Measurements from ENCODE around the gene SLC25A1. TPM values are rescaled to one million over a fixed set of nuclear protein-coding genes. Genes with fewer than 3 reads are reported as not detected.

The SLC25A1 gene
- total RNA-seq, 4 donors from 2014 or later, result 60.1 to 83.2 (median 71.1) TPM

GRCh38 chr22:19128946-19129727 is 49.4 kb downstream of the SLC25A1 start:
- TF ChIP-seq CTCF (IDR thresholded peaks at IDR 0.05) (no peak), POLR2A (IDR thresholded peaks at IDR 0.05) (no peak)
- no peak overlapping the region for H3K4me3 ChIP-seq (ENCODE audit: low read depth, poor library complexity, severe bottlenecking)
- no peak for DNase-seq (ENCODE audit: low spot score in 2 of 2)
- intact Hi-C loops (cut with DNase I; ENCODE audit: low total_unique reads), result no loop called here
- WGBS, 2 donors, result 59 to 78% methylated on average over 7 of the region's 7 CpGs

GRCh38 chr22:19128009-19128401 is 50.5 kb downstream of the SLC25A1 start:
- intact Hi-C loops (cut with DNase I; ENCODE audit: low total_unique reads), result no loop called here
- TF ChIP-seq CTCF (IDR thresholded peaks at IDR 0.05), result no peak
- TF ChIP-seq POLR2A (IDR thresholded peaks at IDR 0.05), result no peak
- no peak for DNase-seq (ENCODE audit: low spot score in 2 of 2)
- no peak overlapping the region for H3K4me3 ChIP-seq (ENCODE audit: low read depth, poor library complexity, severe bottlenecking)
- 71 to 83% methylated on average over 7 of the region's 7 CpGs for WGBS, 2 donors

GRCh38 chr22:19127329-19128008 is 51.1 kb downstream of the SLC25A1 start:
- H3K4me3 ChIP-seq (ENCODE audit: low read depth, poor library complexity, severe bottlenecking), result no peak overlapping the region
- no peak for DNase-seq (ENCODE audit: low spot score in 2 of 2)
- TF ChIP-seq CTCF (IDR thresholded peaks at IDR 0.05), result no peak
- TF ChIP-seq POLR2A (IDR thresholded peaks at IDR 0.05), result no peak
- WGBS, 2 donors, result 67 to 74% methylated on average over 15 to 16 of the region's 16 CpGs
- intact Hi-C loops (cut with DNase I; ENCODE audit: low total_unique reads), result no loop called here

GRCh38 chr22:19126309-19127273 is 51.9 kb downstream of the SLC25A1 start:
- 87 to 89% methylated on average over 15 to 19 of the region's 19 CpGs for WGBS, 2 donors
- no peak overlapping the region for H3K4me3 ChIP-seq (ENCODE audit: low read depth, poor library complexity, severe bottlenecking)
- intact Hi-C loops (cut with DNase I; ENCODE audit: low total_unique reads), result no loop called here
- no peak for TF ChIP-seq CTCF (IDR thresholded peaks at IDR 0.05)
- TF ChIP-seq POLR2A (IDR thresholded peaks at IDR 0.05), result no peak
- DNase-seq (ENCODE audit: low spot score in 2 of 2), result no peak

Other genes starting within 250 kb of the SLC25A1 start
- 100 to 1,000 TPM in 1 of 4 donors, 10 to 100 TPM in 3; 22.6 to 109 (median 37.2) TPM for gene PRODH, start 242.4 kb downstream of the SLC25A1 start, total RNA-seq
- 100 to 1,000 TPM in 3 of 4 donors, 10 to 100 TPM in 1; 88.7 to 142 (median 141) TPM for gene DGCR2, start 56.3 kb downstream of the SLC25A1 start, total RNA-seq
- gene TSSK2, start 47.4 kb downstream of the SLC25A1 start, total RNA-seq, result not detected
- gene ESS2, start 34.1 kb downstream of the SLC25A1 start, total RNA-seq, result 10 to 100 TPM; 23.1 to 36.0 (median 25.9) TPM
- 1 to 10 TPM in 1 of 4 donors, under 1 TPM in 1, not detected in 2; 0.42 to 2.6 TPM for gene GSC2, start 28.4 kb downstream of the SLC25A1 start, total RNA-seq
- gene CLTCL1, start 113.0 kb upstream of the SLC25A1 start, total RNA-seq, result 1 to 10 TPM; 4.0 to 9.6 (median 7.6) TPM